Endothelial cell (in vitro differentiated cells): ENCODE results near the gene EDAR. TPM values are rescaled to one million over a fixed set of nuclear protein-coding genes. Genes with fewer than 3 reads are reported as not detected.

Experiments used
- DNase-seq: peaks from one replicate; pipeline ENCODE4 v3.0.0; 2021; ENCODE audit warnings: low spot score
- H3K27ac Mint-ChIP-seq: one replicate; pipeline ENCODE4 v1.8.0; 2021; ENCODE audit warnings: mixed read lengths, inconsistent platforms; ENCODE audit not compliant: unreplicated experiment
- H3K27me3 Mint-ChIP-seq: one replicate; pipeline ENCODE4 v1.8.0; 2021; ENCODE audit warnings: mild to moderate bottlenecking, moderate library complexity, mixed read lengths, inconsistent platforms; ENCODE audit not compliant: unreplicated experiment
- H3K36me3 Mint-ChIP-seq: one replicate; pipeline ENCODE4 v1.8.0; 2021; ENCODE audit warnings: mild to moderate bottlenecking, low read depth, mixed read lengths, inconsistent platforms; ENCODE audit not compliant: unreplicated experiment
- H3K4me1 Mint-ChIP-seq: one replicate; pipeline ENCODE4 v1.8.0; 2021; ENCODE audit warnings: mild to moderate bottlenecking, mixed read lengths, inconsistent platforms; ENCODE audit not compliant: unreplicated experiment
- H3K4me3 Mint-ChIP-seq: one replicate; pipeline ENCODE4 v1.8.0; 2021; ENCODE audit warnings: mild to moderate bottlenecking, mixed read lengths, inconsistent platforms; ENCODE audit not compliant: unreplicated experiment
- H3K9me3 Mint-ChIP-seq: one replicate; pipeline ENCODE4 v1.8.0; 2021; ENCODE audit warnings: mixed read lengths, inconsistent platforms; ENCODE audit not compliant: unreplicated experiment
- CTCF ChIP-seq: fragments of 200-600 bp; sonication (generic); IDR thresholded peaks from one replicate; pipeline ENCODE4 v1.5.0; 2021; ENCODE audit warnings: antibody characterized with exemption; ENCODE audit not compliant: unreplicated experiment
- total RNA-seq: library from RNA; stranded (reverse); fragmentation: NEBNext Ultra II Directional; extraction: Animal tissue kit (Norgen Biotek cat#: 25700); gene quantifications from one replicate; pipeline ENCODE4 v1.2.1, GENCODE V29; 2021; ENCODE audit not compliant: unreplicated experiment

The EDAR gene
- total RNA-seq, 1 donor from 2014 or later = not detected

- Mint-ChIP-seq H3K36me3 (no peaks in the 10 kb centered on the region), H3K4me3 (no peak overlapping the region), H3K9me3 (no peaks in the 10 kb centered on the region), H3K4me1 (no peaks in the 10 kb centered on the region), H3K27ac (no peak overlapping the region), H3K27me3 (peaks cover 3% of the 10 kb centered on the region)
- no peak for TF ChIP-seq CTCF
- no peak for DNase-seq
Observed at GRCh38 chr2:108909275-108909823, 79.7 kb downstream of the EDAR start.

GRCh38 chr2:108908713-108909070 lies 80.3 kb downstream of the EDAR start:
- no peak for DNase-seq
- Mint-ChIP-seq H3K9me3 (no peaks in the 10 kb centered on the region), H3K4me3 (no peak overlapping the region), H3K36me3 (no peaks in the 10 kb centered on the region), H3K4me1 (no peaks in the 10 kb centered on the region), H3K27me3 (peaks cover 3% of the 10 kb centered on the region), H3K27ac (no peak overlapping the region)
- TF ChIP-seq CTCF = no peak

DNA sequence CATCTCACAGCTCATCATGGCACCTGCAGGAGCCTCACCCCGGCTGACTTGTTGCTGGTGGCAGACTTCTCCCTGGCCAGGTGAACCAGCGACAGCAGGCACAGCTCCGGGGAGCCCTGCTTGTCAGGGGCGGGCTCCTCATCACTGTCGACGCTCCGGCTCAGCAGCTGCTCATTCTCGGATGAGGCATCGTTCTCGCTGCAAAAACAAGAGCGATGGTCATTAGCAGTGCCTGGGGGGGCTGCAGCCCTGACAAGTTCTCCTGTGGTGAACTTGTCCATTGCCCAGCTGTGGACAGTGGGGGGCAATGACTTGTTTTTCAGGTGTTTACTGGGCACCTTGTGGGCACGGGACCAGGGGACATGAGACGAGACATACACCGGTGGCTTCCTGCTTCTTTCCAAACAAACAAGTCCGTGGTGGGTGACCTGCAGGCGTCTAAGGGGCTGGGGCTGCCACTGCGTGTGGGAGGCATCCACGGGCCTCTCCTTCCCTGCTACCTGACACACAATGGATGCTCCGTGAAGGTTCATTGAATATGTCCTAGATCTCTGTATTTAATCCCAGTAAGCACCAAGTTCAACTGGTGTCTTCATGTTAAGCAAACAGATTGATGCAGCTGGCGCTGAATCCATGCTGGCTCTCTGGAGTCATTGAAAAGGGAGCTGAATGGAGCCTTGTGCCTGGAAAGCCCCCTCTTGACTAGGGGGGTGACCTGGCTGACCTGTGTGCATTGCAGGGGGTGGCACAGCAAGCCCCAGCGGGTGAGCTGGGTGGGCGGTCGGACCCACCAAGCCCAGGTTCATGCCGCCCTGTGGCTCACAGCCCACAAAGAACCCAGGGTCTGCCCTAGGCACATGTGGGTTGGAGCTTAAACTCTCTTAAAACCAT lies 81.0 kb downstream of the EDAR start:
- Mint-ChIP-seq H3K4me3 (no peak overlapping the region), H3K9me3 (no peaks in the 10 kb centered on the region), H3K27ac (no peak overlapping the region), H3K4me1 (no peaks in the 10 kb centered on the region), H3K36me3 (no peaks in the 10 kb centered on the region), H3K27me3 (peaks cover 3% of the 10 kb centered on the region)
- no peak for DNase-seq
- TF ChIP-seq CTCF = no peak

DNA sequence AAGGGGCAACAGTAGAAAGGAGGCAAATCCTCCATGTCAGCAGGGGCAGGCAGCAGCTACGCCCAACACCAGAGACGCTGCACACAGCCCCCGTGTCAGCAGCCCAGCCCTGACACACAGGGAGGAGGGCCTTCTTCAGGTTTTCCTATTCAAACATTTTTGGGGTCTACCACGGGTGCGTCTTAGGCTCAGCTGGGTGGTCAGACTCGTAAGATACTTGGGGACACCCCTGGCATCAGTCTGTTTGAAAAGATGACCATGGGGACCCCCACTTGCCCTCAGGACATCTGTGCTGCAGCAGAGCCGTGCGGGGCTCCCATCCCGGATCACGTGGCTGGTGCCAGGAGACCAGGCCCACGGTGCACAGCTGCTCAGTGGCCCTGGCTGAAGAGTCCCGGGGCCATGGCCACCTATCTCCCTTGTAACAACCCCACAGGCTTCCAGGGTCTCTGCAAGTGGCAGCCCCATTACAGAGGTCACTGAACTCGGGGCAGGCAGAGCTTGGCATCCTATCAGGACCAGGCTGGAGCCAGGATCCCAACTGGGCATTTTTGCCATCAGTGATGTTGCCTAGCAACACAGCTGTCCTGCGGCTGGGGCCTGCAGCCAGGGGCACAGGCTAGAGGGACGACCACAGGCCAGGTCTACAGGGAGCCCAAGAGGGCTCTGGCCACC lies 82.5 kb downstream of the EDAR start:
- Mint-ChIP-seq H3K27me3 (no peaks in the 10 kb centered on the region), H3K27ac (no peak overlapping the region), H3K4me3 (no peak overlapping the region), H3K9me3 (no peaks in the 10 kb centered on the region), H3K36me3 (no peaks in the 10 kb centered on the region), H3K4me1 (no peaks in the 10 kb centered on the region)
- no peak for DNase-seq
- no peak for TF ChIP-seq CTCF

- Mint-ChIP-seq H3K9me3 (no peaks in the 10 kb centered on the region), H3K27ac (no peak overlapping the region), H3K36me3 (no peaks in the 10 kb centered on the region), H3K4me1 (no peaks in the 10 kb centered on the region), H3K4me3 (no peak overlapping the region), H3K27me3 (no peaks in the 10 kb centered on the region)
- no peak for TF ChIP-seq CTCF
- no peak for DNase-seq
Observed at GRCh38 chr2:108905906-108906305, 83.1 kb downstream of the EDAR start.
